ENCODE data around the gene UBR3.
"Not testable (repeated sequence)": the region's sequence is repeated elsewhere in the genome, so short reads cannot be mapped to it uniquely, and the experiment has no call there.

The UBR3 gene

GRCh38 chr2:169806586-169806985 lies 20.7 kb upstream of the UBR3 start:
- Histone ChIP-seq H3K9me3 (ENCODE audit: insufficient read depth, low read depth, low read length) (no peaks in the 10 kb centered on the region), H3K4me3 (ENCODE audit: low read length) (no peak overlapping the region), H3K9ac (ENCODE audit: low read depth, low read length) (no peak overlapping the region), H3K36me3 (ENCODE audit: insufficient read depth, low read depth, low read length) (peaks cover 92% of the 10 kb centered on the region), H3K27ac (ENCODE audit: low read length) (no peak overlapping the region), H3K4me1 (ENCODE audit: insufficient read depth, low read length) (peaks cover 2% of the 10 kb centered on the region; the same call in 1 of the 2 replicates), H3K27me3 (ENCODE audit: insufficient read depth, low read length) (no peaks in the 10 kb centered on the region)

GRCh38 chr2:169808221-169808620 lies 19.0 kb upstream of the UBR3 start:
- peaks cover 93% of the 10 kb centered on the region for H3K36me3 ChIP-seq (ENCODE audit: insufficient read depth, low read depth, low read length)
- no peak overlapping the region for H3K4me3 ChIP-seq (ENCODE audit: low read length)
- H3K4me1 ChIP-seq (ENCODE audit: insufficient read depth, low read length) = peaks cover 2% of the 10 kb centered on the region; the same call in 1 of the 2 replicates
- H3K9me3 ChIP-seq (ENCODE audit: insufficient read depth, low read depth, low read length) = no peaks in the 10 kb centered on the region
- H3K27me3 ChIP-seq (ENCODE audit: insufficient read depth, low read length) = no peaks in the 10 kb centered on the region
- no peak overlapping the region for H3K9ac ChIP-seq (ENCODE audit: low read depth, low read length)
- H3K27ac ChIP-seq (ENCODE audit: low read length) = no peak overlapping the region

GRCh38 chr2:169815849-169816248 lies 11.4 kb upstream of the UBR3 start:
- Histone ChIP-seq H3K4me3 (ENCODE audit: low read length) (no peak overlapping the region), H3K27ac (ENCODE audit: low read length) (no peak overlapping the region), H3K9ac (ENCODE audit: low read depth, low read length) (no peak overlapping the region), H3K27me3 (ENCODE audit: insufficient read depth, low read length) (no peaks in the 10 kb centered on the region), H3K4me1 (ENCODE audit: insufficient read depth, low read length) (peaks cover 2% of the 10 kb centered on the region), H3K9me3 (ENCODE audit: insufficient read depth, low read depth, low read length) (no peaks in the 10 kb centered on the region), H3K36me3 (ENCODE audit: insufficient read depth, low read depth, low read length) (peaks cover 83% of the 10 kb centered on the region)

- H3K4me3 ChIP-seq (ENCODE audit: low read length); H3K9ac ChIP-seq (ENCODE audit: low read depth, low read length); H3K27me3 ChIP-seq (ENCODE audit: insufficient read depth, low read length); H3K4me1 ChIP-seq (ENCODE audit: insufficient read depth, low read length); H3K27ac ChIP-seq (ENCODE audit: low read length); H3K9me3 ChIP-seq (ENCODE audit: insufficient read depth, low read depth, low read length): not testable (repeated sequence)
- peaks cover 81% of the 10 kb centered on the region for H3K36me3 ChIP-seq (ENCODE audit: insufficient read depth, low read depth, low read length)
Observed at GRCh38 chr2:169816961-169817360, 10.3 kb upstream of the UBR3 start.

GRCh38 chr2:169817369-169817768 lies 9.9 kb upstream of the UBR3 start:
- not testable (repeated sequence) for H3K4me3 ChIP-seq (ENCODE audit: low read length); H3K9me3 ChIP-seq (ENCODE audit: insufficient read depth, low read depth, low read length); H3K9ac ChIP-seq (ENCODE audit: low read depth, low read length); H3K27me3 ChIP-seq (ENCODE audit: insufficient read depth, low read length); H3K4me1 ChIP-seq (ENCODE audit: insufficient read depth, low read length); H3K27ac ChIP-seq (ENCODE audit: low read length)
- peaks cover 77% of the 10 kb centered on the region for H3K36me3 ChIP-seq (ENCODE audit: insufficient read depth, low read depth, low read length)

GRCh38 chr2:169818241-169818640 lies 9.0 kb upstream of the UBR3 start:
- Histone ChIP-seq H3K4me3 (ENCODE audit: low read length) (no peak overlapping the region), H3K27ac (ENCODE audit: low read length) (no peak overlapping the region), H3K36me3 (ENCODE audit: insufficient read depth, low read depth, low read length) (peaks cover 68% of the 10 kb centered on the region), H3K27me3 (ENCODE audit: insufficient read depth, low read length) (no peaks in the 10 kb centered on the region), H3K4me1 (ENCODE audit: insufficient read depth, low read length) (peaks cover 4% of the 10 kb centered on the region; the same call in 1 of the 2 replicates), H3K9me3 (ENCODE audit: insufficient read depth, low read depth, low read length) (no peaks in the 10 kb centered on the region), H3K9ac (ENCODE audit: low read depth, low read length) (no peak overlapping the region)

GRCh38 chr2:169819106-169819505 lies 8.1 kb upstream of the UBR3 start:
- H3K9ac ChIP-seq (ENCODE audit: low read depth, low read length) = no peak overlapping the region
- no peak overlapping the region for H3K27ac ChIP-seq (ENCODE audit: low read length)
- H3K9me3 ChIP-seq (ENCODE audit: insufficient read depth, low read depth, low read length) = no peaks in the 10 kb centered on the region
- peaks cover 8% of the 10 kb centered on the region; the same call in 1 of the 2 replicates for H3K4me1 ChIP-seq (ENCODE audit: insufficient read depth, low read length)
- H3K27me3 ChIP-seq (ENCODE audit: insufficient read depth, low read length) = no peaks in the 10 kb centered on the region
- H3K36me3 ChIP-seq (ENCODE audit: insufficient read depth, low read depth, low read length) = peaks cover 59% of the 10 kb centered on the region
- no peak overlapping the region for H3K4me3 ChIP-seq (ENCODE audit: low read length)

GRCh38 chr2:169820101-169820500 lies 7.2 kb upstream of the UBR3 start:
- not testable (repeated sequence) for H3K9me3 ChIP-seq (ENCODE audit: insufficient read depth, low read depth, low read length); H3K27me3 ChIP-seq (ENCODE audit: insufficient read depth, low read length); H3K9ac ChIP-seq (ENCODE audit: low read depth, low read length); H3K4me3 ChIP-seq (ENCODE audit: low read length); H3K4me1 ChIP-seq (ENCODE audit: insufficient read depth, low read length); H3K27ac ChIP-seq (ENCODE audit: low read length)
- peaks cover 50% of the 10 kb centered on the region for H3K36me3 ChIP-seq (ENCODE audit: insufficient read depth, low read depth, low read length)

- H3K4me3 ChIP-seq (ENCODE audit: low read length) = no peak overlapping the region
- no peak overlapping the region for H3K27ac ChIP-seq (ENCODE audit: low read length)
- H3K27me3 ChIP-seq (ENCODE audit: insufficient read depth, low read length) = no peaks in the 10 kb centered on the region; the same call in 1 of the 2 replicates
- H3K9ac ChIP-seq (ENCODE audit: low read depth, low read length) = no peak overlapping the region
- H3K4me1 ChIP-seq (ENCODE audit: insufficient read depth, low read length) = peaks cover 9% of the 10 kb centered on the region; the same call in 1 of the 2 replicates
- H3K9me3 ChIP-seq (ENCODE audit: insufficient read depth, low read depth, low read length) = no peaks in the 10 kb centered on the region
- H3K36me3 ChIP-seq (ENCODE audit: insufficient read depth, low read depth, low read length) = peaks cover 38% of the 10 kb centered on the region
Observed at GRCh38 chr2:169822036-169822435, 5.2 kb upstream of the UBR3 start.

GRCh38 chr2:169822785-169823392 lies 4.4 kb upstream of the UBR3 start:
- H3K36me3 ChIP-seq (ENCODE audit: insufficient read depth, low read depth, low read length) = peaks cover 32% of the 10 kb centered on the region
- peak overlapping the region; percentile 86; the same call in 1 of the 2 replicates for H3K4me3 ChIP-seq (ENCODE audit: low read length)
- no peaks in the 10 kb centered on the region; the same call in 1 of the 2 replicates for H3K27me3 ChIP-seq (ENCODE audit: insufficient read depth, low read length)
- H3K4me1 ChIP-seq (ENCODE audit: insufficient read depth, low read length) = peaks cover 9% of the 10 kb centered on the region; the same call in 1 of the 2 replicates
- H3K27ac ChIP-seq (ENCODE audit: low read length) = no peak overlapping the region
- H3K9ac ChIP-seq (ENCODE audit: low read depth, low read length) = 0 out of 2 replicates have a peak overlapping the region, but pooled peaks have one; percentile 27
- H3K9me3 ChIP-seq (ENCODE audit: insufficient read depth, low read depth, low read length) = no peaks in the 10 kb centered on the region

GRCh38 chr2:169823996-169824372 lies 3.3 kb upstream of the UBR3 start:
- Histone ChIP-seq H3K4me1 (ENCODE audit: insufficient read depth, low read length) (peaks cover 14% of the 10 kb centered on the region), H3K27me3 (ENCODE audit: insufficient read depth, low read length) (no peaks in the 10 kb centered on the region; the same call in 1 of the 2 replicates), H3K9ac (ENCODE audit: low read depth, low read length) (peak overlapping the region; percentile 90), H3K9me3 (ENCODE audit: insufficient read depth, low read depth, low read length) (no peaks in the 10 kb centered on the region), H3K27ac (ENCODE audit: low read length) (no peak overlapping the region), H3K4me3 (ENCODE audit: low read length) (peak overlapping the region; percentile 86), H3K36me3 (ENCODE audit: insufficient read depth, low read depth, low read length) (peaks cover 21% of the 10 kb centered on the region)

Data from iPS-20b (cell line).